B cell (primary cell): Measurements from ENCODE around the gene TMEM14A. TPM values are rescaled to one million over a fixed set of nuclear protein-coding genes. Genes with fewer than 3 reads are reported as not detected.

Source experiments
- ATAC-seq: fragments of 200-7000 bp; cut with Tn5 transposase; one replicate; pipeline ENCODE4 v1.10.0; 2021; ENCODE audit warnings: low read depth, mild to moderate bottlenecking, moderate number of reproducible peaks, moderate library complexity
- CTCF ChIA-PET: fragments of 350-600 bp; sonication (Branson Sonifier 250); formaldehyde crosslinking; loops from one replicate; lab custom pipeline; 2021; ENCODE audit warnings: antibody characterized with exemption, inconsistent platforms; lab: Charles Lee
- POLR2A ChIA-PET: fragments of 350-600 bp; sonication (Branson Sonifier 250); formaldehyde crosslinking; loops from one replicate; lab custom pipeline; 2021; ENCODE audit warnings: antibody characterized with exemption; lab: Charles Lee
- DNase-seq: peaks from one replicate; pipeline ENCODE4 v3.0.0; 2013
- H2AFZ ChIP-seq: 2 replicates; pipeline ENCODE4 v1.6.1; 2012; ENCODE audit warnings: mild to moderate bottlenecking, low read depth, low read length; ENCODE audit not compliant: insufficient read depth, poor library complexity, severe bottlenecking
- H3K27ac ChIP-seq, 2 donors: 1 replicate in 1 of 2; 2 replicates in 1 of 2; pipeline ENCODE4 v1.5.1; 2012 to 2013; ENCODE audit warnings: low read length in 2 of 2, mild to moderate bottlenecking in 2 of 2, moderate library complexity in 1 of 2
- H3K27me3 ChIP-seq, 4 experiments: fragments of 200-600 bp in 1 of 4; sonication (generic) in 1 of 4; replicated peaks in 1 of 4; 1 replicate in 2 of 4; 2 replicates in 2 of 4; pipeline versions ENCODE4 v1.6.1 to v1.7.0; 2013 to 2016; ENCODE audit warnings: low read length in 3 of 4, mild to moderate bottlenecking in 2 of 4, mixed read lengths in 1 of 4, moderate library complexity in 1 of 4; ENCODE audit not compliant: insufficient read depth in 4 of 4, control insufficient read depth in 3 of 4; ENCODE audit errors: control extremely low read depth in 1 of 4
- H3K36me3 ChIP-seq, 2 experiments: replicated peaks in 1 of 2; 1 replicate in 1 of 2; 2 replicates in 1 of 2; pipeline versions ENCODE4 v1.6.1 to v1.7.1; 2013; ENCODE audit warnings: low read length in 1 of 2; ENCODE audit not compliant: insufficient read depth in 2 of 2, control insufficient read depth in 1 of 2; ENCODE audit errors: control extremely low read depth in 1 of 2, extremely low read depth in 1 of 2
- H3K4me1 ChIP-seq, 2 donors: fragments of 200-600 bp in 1 of 2; sonication (generic) in 1 of 2; 1 replicate in 1 of 2; 2 replicates in 1 of 2; pipeline versions ENCODE4 v1.5.1 to v1.6.1; 2013 to 2017; ENCODE audit warnings: low read length in 2 of 2; ENCODE audit not compliant: control insufficient read depth in 2 of 2, insufficient read depth in 2 of 2
- H3K4me2 ChIP-seq: replicated peaks from 2 replicates; pipeline ENCODE3; 2012; ENCODE audit warnings: mild to moderate bottlenecking, low read depth, low read length; ENCODE audit not compliant: poor library complexity, severe bottlenecking
- H3K4me3 ChIP-seq, 5 experiments: fragments of 200-600 bp in 1 of 5; sonication (generic) in 1 of 5; 1 replicate in 3 of 5; 2 replicates in 2 of 5; pipeline versions ENCODE4 v1.5.1 to v1.7.0; 2011 to 2016; ENCODE audit warnings: low read length in 4 of 5, mild to moderate bottlenecking in 4 of 5, low read depth in 2 of 5, control low read depth in 1 of 5, moderate library complexity in 1 of 5; ENCODE audit not compliant: insufficient read depth in 1 of 5; ENCODE audit errors: control extremely low read depth in 1 of 5, extremely low read depth in 1 of 5
- H3K79me2 ChIP-seq: fragments of 200-600 bp; sonication (generic); one replicate; pipeline ENCODE4 v1.6.0; 2016; ENCODE audit warnings: low read length; ENCODE audit not compliant: control insufficient read depth, insufficient read depth
- H3K9ac ChIP-seq: fragments of 200-600 bp; sonication (generic); 2 replicates; pipeline ENCODE4 v1.6.1; 2017; ENCODE audit warnings: mild to moderate bottlenecking, low read length, moderate library complexity
- H3K9me3 ChIP-seq, 3 donors: one replicate each; pipeline versions ENCODE4 v1.6.1 to v1.7.1; 2013; ENCODE audit warnings: low read length in 2 of 3; ENCODE audit not compliant: control insufficient read depth in 2 of 3, insufficient read depth in 1 of 3; ENCODE audit errors: control extremely low read depth in 1 of 3
- H4K20me1 ChIP-seq: 2 replicates; pipeline ENCODE4 v1.6.0; 2012; ENCODE audit warnings: mild to moderate bottlenecking, low read length; ENCODE audit not compliant: insufficient read depth, control insufficient read depth, poor library complexity, severe bottlenecking
- H3K27ac Mint-ChIP-seq: one replicate; pipeline ENCODE4 v1.8.0; 2021; ENCODE audit warnings: mixed read lengths
- H3K27me3 Mint-ChIP-seq: one replicate; pipeline ENCODE4 v1.8.0; 2021; ENCODE audit warnings: mixed read lengths
- H3K4me1 Mint-ChIP-seq: one replicate; pipeline ENCODE4 v1.8.0; 2021; ENCODE audit warnings: mixed read lengths
- H3K4me3 Mint-ChIP-seq: one replicate; pipeline ENCODE4 v1.8.0; 2021; ENCODE audit warnings: mixed read lengths
- H3K9me3 Mint-ChIP-seq: one replicate; pipeline ENCODE4 v1.8.0; 2022; ENCODE audit warnings: mixed read lengths; ENCODE audit not compliant: insufficient read depth
- EZH2 ChIP-seq: IDR thresholded peaks from 2 replicates; pipeline ENCODE4 v1.6.1; 2012; ENCODE audit warnings: borderline replicate concordance, low read depth, mild to moderate bottlenecking, moderate library complexity, low read length; ENCODE audit not compliant: insufficient read depth, poor library complexity, severe bottlenecking
- WGBS: methylation state at CpG from one replicate; pipeline ENCODE4 v1.1.5; 2013; ENCODE audit warnings: missing lambda C conversion rate; ENCODE audit not compliant: insufficient coverage; 5-methylcytosine and 5-hydroxymethylcytosine counted together
- intact Hi-C: fragments of 100-400 bp; cut with micrococcal nuclease; formaldehyde crosslinking; loops from one replicate; pipeline ENCODE4 v1.10.0; 2022
- polyA plus RNA-seq: library from polyadenylated mRNA; depleted of rRNA; stranded (reverse); fragments of >200 nt; gene quantifications from 2 replicates; pipeline ENCODE4 v1.2.3, GENCODE V29; 2012
- total RNA-seq, 2 donors: library from RNA; stranded (reverse); fragments of 120-200 nt in 1 of 2; gene quantifications; 1 replicate in 1 of 2; 2 replicates in 1 of 2; pipeline versions ENCODE4 v1.2.3 to v1.2.4, GENCODE V29; 2013 to 2022
- TF ChIP-seq, protein P1 (sequence below): fragments of 200-600 bp; IDR thresholded peaks from one replicate; pipeline ENCODE4 v1.8.0; 2022; ENCODE audit warnings: antibody characterized with exemption, mild to moderate bottlenecking

The TMEM14A gene
- total and polyA plus RNA-seq, 2 donors (not counting 1 experiment from before 2014, with no cell fraction given): 5.2 to 9.5 TPM

- no peak overlapping the region for H3K27ac Mint-ChIP-seq
- H3K27me3 Mint-ChIP-seq: peaks cover 13% of the 10 kb centered on the region
- no peak for ATAC-seq
- no peaks in the 10 kb centered on the region for H3K27me3 ChIP-seq
- no peak for DNase-seq
- H3K79me2 ChIP-seq: no peaks in the 10 kb centered on the region
- H2AFZ ChIP-seq: no peak overlapping the region
- no peaks in the 10 kb centered on the region for H3K9me3 ChIP-seq
- TF ChIP-seq EZH2: no peak
- no peak overlapping the region for H3K4me3 Mint-ChIP-seq
- POLR2A ChIA-PET: no interaction called here
- intact Hi-C loops: no loop called here
- no peaks in the 10 kb centered on the region for H3K4me1 Mint-ChIP-seq
- no peaks in the 10 kb centered on the region for H3K4me1 ChIP-seq
- no peaks in the 10 kb centered on the region for H4K20me1 ChIP-seq
- H3K27ac ChIP-seq: no peak overlapping the region
- no peaks in the 10 kb centered on the region for H3K9me3 Mint-ChIP-seq
- CTCF ChIA-PET: no interaction called here
- H3K4me3 ChIP-seq: no peak overlapping the region
- WGBS: 96% methylated on average over 2 of the region's 4 CpGs
- no peak overlapping the region for H3K9ac ChIP-seq
- H3K36me3 ChIP-seq: no peaks in the 10 kb centered on the region
- H3K4me2 ChIP-seq: no peak overlapping the region
Observed at GRCh38 chr6:52693773-52694172, 22.9 kb downstream of the TMEM14A start.

DNA sequence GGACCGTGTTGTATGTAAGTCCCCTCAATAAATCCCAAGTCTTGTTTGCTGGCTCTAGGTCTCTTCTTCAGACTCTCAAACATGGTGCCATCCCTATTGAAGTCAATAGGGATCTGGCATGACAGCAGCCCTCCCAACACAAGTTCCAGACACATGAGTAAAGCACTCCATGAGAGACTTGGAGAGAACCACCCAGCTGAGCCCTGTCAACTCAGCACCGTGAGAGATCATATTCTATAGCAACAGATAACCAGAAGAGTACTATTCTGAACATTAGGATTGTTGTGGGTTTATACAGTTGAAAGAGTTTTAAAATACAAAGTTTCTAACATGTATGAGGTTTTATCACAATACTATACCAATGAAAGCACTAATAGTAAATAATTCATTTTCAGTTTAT lies 23.5 kb downstream of the TMEM14A start:
- no peaks in the 10 kb centered on the region for H3K36me3 ChIP-seq
- H3K4me2 ChIP-seq: no peak overlapping the region
- DNase-seq (no peak), ATAC-seq (no peak)
- no peak overlapping the region for H3K4me3 ChIP-seq
- no peaks in the 10 kb centered on the region for H3K27me3 ChIP-seq
- no peaks in the 10 kb centered on the region for H3K79me2 ChIP-seq
- Mint-ChIP-seq H3K9me3 (no peaks in the 10 kb centered on the region), H3K27me3 (peaks cover 13% of the 10 kb centered on the region), H3K4me1 (no peaks in the 10 kb centered on the region), H3K27ac (no peak overlapping the region), H3K4me3 (no peak overlapping the region)
- POLR2A ChIA-PET: no interaction called here
- H3K9ac ChIP-seq: no peak overlapping the region
- no peak for TF ChIP-seq EZH2
- TF ChIP-seq, protein P1, sequence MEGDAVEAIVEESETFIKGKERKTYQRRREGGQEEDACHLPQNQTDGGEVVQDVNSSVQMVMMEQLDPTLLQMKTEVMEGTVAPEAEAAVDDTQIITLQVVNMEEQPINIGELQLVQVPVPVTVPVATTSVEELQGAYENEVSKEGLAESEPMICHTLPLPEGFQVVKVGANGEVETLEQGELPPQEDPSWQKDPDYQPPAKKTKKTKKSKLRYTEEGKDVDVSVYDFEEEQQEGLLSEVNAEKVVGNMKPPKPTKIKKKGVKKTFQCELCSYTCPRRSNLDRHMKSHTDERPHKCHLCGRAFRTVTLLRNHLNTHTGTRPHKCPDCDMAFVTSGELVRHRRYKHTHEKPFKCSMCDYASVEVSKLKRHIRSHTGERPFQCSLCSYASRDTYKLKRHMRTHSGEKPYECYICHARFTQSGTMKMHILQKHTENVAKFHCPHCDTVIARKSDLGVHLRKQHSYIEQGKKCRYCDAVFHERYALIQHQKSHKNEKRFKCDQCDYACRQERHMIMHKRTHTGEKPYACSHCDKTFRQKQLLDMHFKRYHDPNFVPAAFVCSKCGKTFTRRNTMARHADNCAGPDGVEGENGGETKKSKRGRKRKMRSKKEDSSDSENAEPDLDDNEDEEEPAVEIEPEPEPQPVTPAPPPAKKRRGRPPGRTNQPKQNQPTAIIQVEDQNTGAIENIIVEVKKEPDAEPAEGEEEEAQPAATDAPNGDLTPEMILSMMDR: no peak
- H3K9me3 ChIP-seq: no peaks in the 10 kb centered on the region
- no peaks in the 10 kb centered on the region for H3K4me1 ChIP-seq
- intact Hi-C loops: no loop called here
- no peak overlapping the region for H2AFZ ChIP-seq
- H4K20me1 ChIP-seq: no peaks in the 10 kb centered on the region
- 100% methylated on average over 1 of the region's 2 CpGs for WGBS
- H3K27ac ChIP-seq: no peak overlapping the region
- CTCF ChIA-PET: no interaction called here
